Transverse colon (tissue), 4 donors: ENCODE measurements around the gene EYS.

Source experiments
- CTCF ChIP-seq, 5 experiments: fragments of 200-600 bp in 3 of 5; fragments of 450-650 bp in 2 of 5; sonication (generic) in 3 of 5; IDR thresholded peaks; 1 replicate in 2 of 5; 2 replicates in 3 of 5; pipeline ENCODE4 v1.5.1; 2016 to 2017; ENCODE audit warnings: antibody characterized with exemption in 5 of 5, inconsistent platforms in 3 of 5, mild to moderate bottlenecking in 2 of 5, moderate library complexity in 1 of 5
- EP300 ChIP-seq: sonication (generic); formaldehyde crosslinking; IDR thresholded peaks from one replicate; pipeline ENCODE4 v1.6.1; 2017; ENCODE audit warnings: antibody characterized with exemption, low read depth
- POLR2A ChIP-seq: fragments of 450-650 bp; IDR thresholded peaks from one replicate; pipeline ENCODE4 v1.6.1; 2016; ENCODE audit warnings: antibody characterized with exemption, mild to moderate bottlenecking, moderate library complexity
- POLR2AphosphoS5 ChIP-seq, 3 donors: sonication (generic); formaldehyde crosslinking; IDR thresholded peaks; one replicate each; pipeline ENCODE4 v1.6.1; 2016; ENCODE audit warnings: antibody characterized with exemption in 3 of 3

- no peak for TF ChIP-seq POLR2AphosphoS5 (IDR thresholded peaks at IDR 0.05)
- no peak for TF ChIP-seq CTCF (IDR thresholded peaks at IDR 0.05)
- TF ChIP-seq POLR2A: no peak
- no peak for TF ChIP-seq EP300
These were observed 39.3 kb upstream of the EYS start for GRCh38 chr6:65746302-65746701.
